Stomach smooth muscle (tissue), 2 donors: ENCODE data around the gene FOXRED1.
"Not testable (repeated sequence)": the region's sequence is repeated elsewhere in the genome, so short reads cannot be mapped to it uniquely, and the experiment has no call there.

ENCODE experiments used
- H3K27ac ChIP-seq: one replicate; pipeline ENCODE4 v1.7.0; 2013; ENCODE audit warnings: mild to moderate bottlenecking, low read length, inconsistent platforms
- H3K27me3 ChIP-seq, 2 donors: one replicate each; pipeline ENCODE4 v1.7.0; 2013; ENCODE audit warnings: low read length in 2 of 2; ENCODE audit not compliant: insufficient read depth in 2 of 2, control insufficient read depth in 1 of 2
- H3K36me3 ChIP-seq, 2 donors: one replicate each; pipeline ENCODE4 v1.7.0; 2013; ENCODE audit warnings: low read length in 2 of 2; ENCODE audit not compliant: control insufficient read depth in 2 of 2, insufficient read depth in 2 of 2
- H3K4me1 ChIP-seq: one replicate; pipeline ENCODE4 v1.7.0; 2013; ENCODE audit warnings: low read length; ENCODE audit not compliant: control insufficient read depth, insufficient read depth
- H3K4me3 ChIP-seq, 2 donors: one replicate each; pipeline ENCODE4 v1.7.0; 2013; ENCODE audit warnings: low read length in 2 of 2
- H3K9ac ChIP-seq, 2 donors: one replicate each; pipeline ENCODE4 v1.7.0; 2013; ENCODE audit warnings: low read length in 2 of 2, mild to moderate bottlenecking in 1 of 2
- H3K9me3 ChIP-seq, 2 donors: one replicate each; pipeline ENCODE4 v1.7.0; 2013; ENCODE audit warnings: low read length in 2 of 2; ENCODE audit not compliant: control insufficient read depth in 2 of 2
- donor health status: healthy.
- donor health status: Pancreatic carcinoma.

FOXRED1 gene

GRCh38 chr11:126253265-126253664 lies 15.7 kb upstream of the FOXRED1 start:
- H3K36me3 ChIP-seq: peaks cover 21 to 27% of the 10 kb centered on the region in 2 donors

GRCh38 chr11:126254819-126255218 lies 14.1 kb upstream of the FOXRED1 start:
- no peak overlapping the region for H3K9ac ChIP-seq
- H3K27me3 ChIP-seq: no peaks in the 10 kb centered on the region
- H3K36me3 ChIP-seq: peaks cover 19 to 27% of the 10 kb centered on the region in 2 donors
- H3K4me1 ChIP-seq: no peaks in the 10 kb centered on the region
- no peak overlapping the region for H3K27ac ChIP-seq
- no peak overlapping the region for H3K4me3 ChIP-seq
- H3K9me3 ChIP-seq: no peaks in the 10 kb centered on the region

More at GRCh38 chr11:126253265-126253664, 15.7 kb upstream of the FOXRED1 start:
- H3K27me3 ChIP-seq: no peaks in the 10 kb centered on the region
- H3K9me3 ChIP-seq: no peaks in the 10 kb centered on the region
- H3K4me1 ChIP-seq: no peaks in the 10 kb centered on the region
- no peak overlapping the region for H3K27ac ChIP-seq
- H3K9ac ChIP-seq: no peak overlapping the region
- H3K4me3 ChIP-seq: no peak overlapping the region

- not testable (repeated sequence) for H3K4me3 ChIP-seq, H3K9ac ChIP-seq, H3K27ac ChIP-seq, H3K4me1 ChIP-seq, H3K9me3 ChIP-seq, H3K27me3 ChIP-seq
- peaks cover 18 to 27% of the 10 kb centered on the region in 2 donors for H3K36me3 ChIP-seq
These were observed 13.4 kb upstream of the FOXRED1 start for GRCh38 chr11:126255507-126255906.

GRCh38 chr11:126256216-126256615 lies 12.7 kb upstream of the FOXRED1 start:
- no peak overlapping the region for H3K27ac ChIP-seq
- no peak overlapping the region for H3K9ac ChIP-seq
- H3K4me1 ChIP-seq: no peaks in the 10 kb centered on the region
- no peak overlapping the region for H3K4me3 ChIP-seq
- H3K9me3 ChIP-seq: no peaks in the 10 kb centered on the region
- H3K27me3 ChIP-seq: no peaks in the 10 kb centered on the region
- peaks cover 17 to 22% of the 10 kb centered on the region in 2 donors for H3K36me3 ChIP-seq

- no peaks in the 10 kb centered on the region for H3K9me3 ChIP-seq
- H3K4me3 ChIP-seq: no peak overlapping the region
- no peak overlapping the region for H3K9ac ChIP-seq
- no peaks in the 10 kb centered on the region for H3K27me3 ChIP-seq
- H3K27ac ChIP-seq: no peak overlapping the region
- no peaks in the 10 kb centered on the region for H3K4me1 ChIP-seq
- H3K36me3 ChIP-seq: peaks cover 20 to 22% of the 10 kb centered on the region in 2 donors
These were observed 11.8 kb upstream of the FOXRED1 start for GRCh38 chr11:126257144-126257543.

GRCh38 chr11:126257764-126258163 lies 11.2 kb upstream of the FOXRED1 start:
- Histone ChIP-seq H3K4me1 (no peaks in the 10 kb centered on the region), H3K27ac (no peak overlapping the region), H3K9me3 (no peaks in the 10 kb centered on the region), H3K4me3 (no peak overlapping the region), H3K36me3 (peaks cover 26% of the 10 kb centered on the region in 2 donors), H3K9ac (no peak overlapping the region), H3K27me3 (no peaks in the 10 kb centered on the region)

GRCh38 chr11:126262216-126262615 lies 6.7 kb upstream of the FOXRED1 start:
- H3K27me3 ChIP-seq: no peaks in the 10 kb centered on the region
- H3K9me3 ChIP-seq: no peaks in the 10 kb centered on the region
- H3K9ac ChIP-seq: no peak overlapping the region
- no peak overlapping the region for H3K4me3 ChIP-seq
- H3K27ac ChIP-seq: no peak overlapping the region
- H3K4me1 ChIP-seq: no peaks in the 10 kb centered on the region
- H3K36me3 ChIP-seq: peaks cover 52 to 57% of the 10 kb centered on the region in 2 donors

GRCh38 chr11:126263489-126263888 lies 5.5 kb upstream of the FOXRED1 start:
- no peaks in the 10 kb centered on the region for H3K27me3 ChIP-seq
- no peak overlapping the region for H3K9ac ChIP-seq
- H3K27ac ChIP-seq: no peak overlapping the region
- H3K4me1 ChIP-seq: peaks cover 7% of the 10 kb centered on the region
- H3K4me3 ChIP-seq: no peak overlapping the region
- no peaks in the 10 kb centered on the region for H3K9me3 ChIP-seq
- peaks cover 48 to 54% of the 10 kb centered on the region in 2 donors for H3K36me3 ChIP-seq

GRCh38 chr11:126265811-126266210 lies 3.1 kb upstream of the FOXRED1 start:
- H3K4me3 ChIP-seq: no peak overlapping the region
- no peaks in the 10 kb centered on the region for H3K27me3 ChIP-seq
- H3K9me3 ChIP-seq: no peaks in the 10 kb centered on the region
- no peak overlapping the region for H3K27ac ChIP-seq
- H3K9ac ChIP-seq: no peak overlapping the region
- H3K4me1 ChIP-seq: peaks cover 13% of the 10 kb centered on the region
- H3K36me3 ChIP-seq: peaks cover 48 to 54% of the 10 kb centered on the region in 2 donors

GRCh38 chr11:126267650-126268049 lies 1.3 kb upstream of the FOXRED1 start:
- peak overlapping the region; percentile 55 for H3K27ac ChIP-seq
- peaks cover 41 to 45% of the 10 kb centered on the region in 2 donors for H3K36me3 ChIP-seq
- H3K9me3 ChIP-seq: no peaks in the 10 kb centered on the region
- H3K9ac ChIP-seq: peak overlapping the region; percentile 91 to 96
- no peaks in the 10 kb centered on the region for H3K27me3 ChIP-seq
- peak overlapping the region; percentile 91 to 99 for H3K4me3 ChIP-seq
- peaks cover 13% of the 10 kb centered on the region for H3K4me1 ChIP-seq

- Histone ChIP-seq H3K36me3 (peaks cover 39 to 44% of the 10 kb centered on the region in 2 donors), H3K27ac (peak overlapping the region; percentile 55), H3K27me3 (no peaks in the 10 kb centered on the region), H3K4me1 (peaks cover 13% of the 10 kb centered on the region), H3K9ac (peak overlapping the region; percentile 91 to 96), H3K4me3 (peak overlapping the region; percentile 91 to 99), H3K9me3 (no peaks in the 10 kb centered on the region)
These were observed 620 bp upstream of the FOXRED1 start for GRCh38 chr11:126268361-126268707.
